GM12801 (cell line): ENCODE data around the gene DGCR2.

Experiments used
- TF ChIP-seq, protein P1 (sequence below): IDR thresholded peaks from one replicate; pipeline ENCODE4 v1.5.1; 2011; ENCODE audit warnings: control low read depth; ENCODE audit not compliant: insufficient read length; ENCODE audit errors: extremely low read depth

DGCR2 gene

DNA sequence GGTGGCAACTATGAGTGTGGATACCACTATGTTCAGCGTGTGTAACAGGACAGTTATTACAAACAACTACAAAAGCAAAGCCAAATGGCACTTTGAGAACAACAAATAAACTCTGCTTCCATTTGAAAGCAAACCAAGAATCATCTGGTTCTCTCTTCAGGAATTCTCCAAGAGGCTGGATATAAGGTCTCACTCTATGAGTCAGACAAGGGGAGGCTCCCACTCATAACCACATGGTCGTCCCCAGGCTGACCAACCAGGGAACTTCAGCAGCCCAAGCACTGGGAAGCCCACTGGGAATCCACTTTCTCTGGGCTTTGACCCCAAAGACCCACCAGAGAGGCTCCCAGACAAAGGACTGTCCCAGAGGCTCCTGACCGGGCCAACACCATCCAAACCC lies 35.3 kb downstream of the DGCR2 start:
- TF ChIP-seq, protein P1, sequence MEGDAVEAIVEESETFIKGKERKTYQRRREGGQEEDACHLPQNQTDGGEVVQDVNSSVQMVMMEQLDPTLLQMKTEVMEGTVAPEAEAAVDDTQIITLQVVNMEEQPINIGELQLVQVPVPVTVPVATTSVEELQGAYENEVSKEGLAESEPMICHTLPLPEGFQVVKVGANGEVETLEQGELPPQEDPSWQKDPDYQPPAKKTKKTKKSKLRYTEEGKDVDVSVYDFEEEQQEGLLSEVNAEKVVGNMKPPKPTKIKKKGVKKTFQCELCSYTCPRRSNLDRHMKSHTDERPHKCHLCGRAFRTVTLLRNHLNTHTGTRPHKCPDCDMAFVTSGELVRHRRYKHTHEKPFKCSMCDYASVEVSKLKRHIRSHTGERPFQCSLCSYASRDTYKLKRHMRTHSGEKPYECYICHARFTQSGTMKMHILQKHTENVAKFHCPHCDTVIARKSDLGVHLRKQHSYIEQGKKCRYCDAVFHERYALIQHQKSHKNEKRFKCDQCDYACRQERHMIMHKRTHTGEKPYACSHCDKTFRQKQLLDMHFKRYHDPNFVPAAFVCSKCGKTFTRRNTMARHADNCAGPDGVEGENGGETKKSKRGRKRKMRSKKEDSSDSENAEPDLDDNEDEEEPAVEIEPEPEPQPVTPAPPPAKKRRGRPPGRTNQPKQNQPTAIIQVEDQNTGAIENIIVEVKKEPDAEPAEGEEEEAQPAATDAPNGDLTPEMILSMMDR, result no peak

DNA sequence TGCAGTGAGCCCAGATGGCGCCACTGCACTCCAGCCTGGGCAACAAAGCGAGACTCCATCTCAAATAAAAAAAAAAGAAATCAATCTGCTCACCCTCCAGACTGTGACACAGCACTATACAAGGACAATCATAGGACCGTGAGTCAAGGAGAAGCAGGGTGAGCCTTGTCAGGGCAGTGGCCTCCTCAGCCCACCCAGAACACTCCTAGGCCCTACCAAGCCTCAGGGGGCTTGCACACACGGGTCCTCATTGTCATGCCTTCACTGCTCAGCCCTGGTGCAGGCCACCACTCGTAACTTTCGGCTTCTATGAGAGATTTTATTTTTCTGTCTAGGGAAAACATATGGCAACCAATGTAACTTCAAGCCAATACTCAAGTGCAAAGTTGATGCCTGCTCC lies 35.8 kb downstream of the DGCR2 start:
- TF ChIP-seq, protein P1, result no peak

DNA sequence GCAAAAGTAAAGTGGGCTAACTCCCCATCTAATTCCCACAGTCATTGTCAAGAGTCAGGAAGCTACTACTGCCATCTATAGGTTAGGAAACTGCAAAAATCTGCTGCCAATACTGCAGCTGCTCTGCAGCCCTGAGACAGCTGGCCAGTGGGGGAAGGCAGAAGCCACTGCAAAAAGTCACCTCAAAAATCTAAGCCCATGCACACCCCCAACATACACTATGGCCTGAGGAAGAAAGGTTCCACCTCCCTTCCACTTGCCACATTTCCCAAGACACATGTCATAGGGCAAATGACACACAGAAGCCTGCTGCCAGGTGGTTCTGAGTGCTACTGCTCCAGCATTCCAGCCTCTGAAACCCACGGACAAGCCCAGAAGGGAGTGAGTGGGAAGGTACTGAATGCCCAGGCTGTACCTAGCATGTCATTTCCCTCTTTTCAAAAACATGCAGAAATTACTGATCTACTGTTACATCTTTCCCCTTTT lies 36.9 kb downstream of the DGCR2 start:
- TF ChIP-seq, protein P1, result no peak

- TF ChIP-seq, protein P1, result no peak
Observed at GRCh38 chr22:19082793-19083192, 39.4 kb downstream of the DGCR2 start.

DNA sequence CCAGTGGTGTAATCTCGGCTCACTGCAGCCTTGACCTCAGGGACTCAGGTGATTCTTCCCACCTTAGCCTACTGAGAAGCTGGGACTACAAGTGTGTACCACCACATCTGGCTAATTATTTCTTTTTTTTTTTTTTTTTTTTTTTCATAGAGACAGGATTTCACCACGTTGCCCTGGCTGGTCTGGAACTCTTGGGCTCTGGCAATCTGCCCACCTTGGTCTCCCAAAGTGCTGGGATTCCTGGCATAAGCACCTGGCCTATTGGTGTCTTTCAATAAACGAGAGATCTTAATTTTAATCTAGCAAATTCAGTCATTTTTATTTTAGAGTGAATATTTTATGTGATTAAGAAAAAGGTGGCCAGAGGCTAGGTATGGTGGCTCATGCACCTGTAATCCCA lies 40.1 kb downstream of the DGCR2 start:
- TF ChIP-seq, protein P1, result no peak

DNA sequence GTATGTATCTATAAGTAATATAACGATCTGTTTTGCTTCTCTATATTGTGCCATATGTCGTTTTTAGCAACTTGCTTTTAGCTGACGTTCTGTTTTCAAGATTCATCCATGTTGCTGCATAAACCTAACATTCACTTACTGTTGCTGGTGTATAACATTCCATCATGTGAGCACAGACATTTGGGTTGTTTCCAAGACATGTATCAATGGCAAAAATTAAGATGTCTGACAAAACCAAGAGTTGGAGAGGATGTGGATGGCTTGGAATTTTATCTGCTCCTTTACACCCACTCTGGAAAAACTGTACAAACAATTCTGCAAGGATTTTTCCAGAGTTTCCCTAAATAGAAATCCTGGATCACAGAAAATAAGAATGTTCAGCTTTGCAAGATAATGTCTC lies 40.9 kb downstream of the DGCR2 start:
- TF ChIP-seq, protein P1, result no peak

GRCh38 chr22:19080853-19081252 lies 41.4 kb downstream of the DGCR2 start:
- TF ChIP-seq, protein P1, result no peak

DNA sequence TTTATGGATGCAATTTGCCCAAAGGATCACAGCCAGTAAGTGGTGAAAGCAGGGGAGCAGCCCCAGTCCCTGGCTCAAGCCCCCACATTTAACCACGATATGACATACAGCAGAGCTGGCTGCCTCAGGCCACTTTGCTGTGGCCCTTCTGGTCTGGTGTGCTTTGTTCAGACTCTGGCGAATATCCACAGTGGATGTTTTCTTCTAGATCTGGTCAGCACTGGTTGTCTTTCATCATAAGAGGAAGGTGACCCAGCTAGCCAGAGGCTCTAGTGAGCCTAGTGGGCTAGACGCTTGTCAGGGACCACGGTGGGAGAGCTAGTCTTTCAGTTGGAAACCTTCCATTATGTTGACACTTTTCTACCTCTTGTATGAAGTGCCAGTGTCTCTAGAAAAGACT lies 42.5 kb downstream of the DGCR2 start:
- TF ChIP-seq, protein P1, result no peak
